HUES6 (cell line): ENCODE results near the gene LCE1A.

ENCODE experiments used
- H3K27ac ChIP-seq: 2 replicates; pipeline ENCODE4 v1.7.0; 2013; ENCODE audit warnings: low read depth, mild to moderate bottlenecking, low read length, inconsistent platforms
- H3K27me3 ChIP-seq: 2 replicates; pipeline ENCODE4 v1.6.1; 2013; ENCODE audit warnings: low read length; ENCODE audit not compliant: control insufficient read depth, insufficient read depth
- H3K36me3 ChIP-seq: 2 replicates; pipeline ENCODE4 v1.6.1; 2013; ENCODE audit warnings: low read length; ENCODE audit not compliant: control insufficient read depth, insufficient read depth
- H3K4me1 ChIP-seq: 2 replicates; pipeline ENCODE4 v1.6.1; 2013; ENCODE audit warnings: low read length; ENCODE audit not compliant: control insufficient read depth, insufficient read depth
- H3K4me3 ChIP-seq: 2 replicates; pipeline ENCODE4 v1.5.1; 2013; ENCODE audit warnings: low read depth, low read length
- H3K9ac ChIP-seq: one replicate; pipeline ENCODE4 v1.6.1; 2013; ENCODE audit warnings: mild to moderate bottlenecking, low read length
- H3K9me3 ChIP-seq: 2 replicates; pipeline ENCODE4 v1.6.1; 2013; ENCODE audit warnings: low read depth, low read length; ENCODE audit not compliant: control insufficient read depth, insufficient read depth

The LCE1A gene

DNA sequence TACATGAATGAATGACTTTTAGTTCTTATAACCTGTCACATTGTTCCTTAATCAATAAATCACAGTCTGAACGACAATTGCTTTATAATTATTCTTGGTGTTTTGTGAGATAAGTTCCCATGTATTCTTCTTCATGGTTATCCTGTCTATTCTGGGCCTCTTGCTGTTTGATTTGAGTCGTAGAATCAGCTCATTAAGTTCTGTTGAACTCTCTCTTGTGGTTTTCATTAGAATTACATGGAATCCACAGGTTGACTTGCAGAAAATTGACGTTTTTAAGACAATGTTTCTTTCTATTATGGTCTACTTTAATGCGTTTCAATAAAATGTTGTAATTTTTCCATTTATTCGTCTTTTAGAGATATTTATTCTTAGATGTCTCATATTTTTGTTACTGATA, 4.0 kb upstream of the LCE1A start:
- Histone ChIP-seq H3K9ac (no peak overlapping the region), H3K4me3 (no peak overlapping the region), H3K27me3 (no peaks in the 10 kb centered on the region), H3K4me1 (no peaks in the 10 kb centered on the region), H3K27ac (no peak overlapping the region), H3K36me3 (no peaks in the 10 kb centered on the region), H3K9me3 (peaks cover 13% of the 10 kb centered on the region; the same call in 1 of the 2 replicates)

GRCh38 chr1:152824964-152825363, 2.3 kb upstream of the LCE1A start:
- H3K27me3 ChIP-seq: no peaks in the 10 kb centered on the region
- H3K4me3 ChIP-seq: no peak overlapping the region
- no peaks in the 10 kb centered on the region for H3K4me1 ChIP-seq
- H3K9ac ChIP-seq: no peak overlapping the region
- no peaks in the 10 kb centered on the region for H3K36me3 ChIP-seq
- peaks cover 10% of the 10 kb centered on the region; the same call in 1 of the 2 replicates for H3K9me3 ChIP-seq
- no peak overlapping the region for H3K27ac ChIP-seq

- no peaks in the 10 kb centered on the region; the same call in 1 of the 2 replicates for H3K27me3 ChIP-seq
- no peak overlapping the region for H3K27ac ChIP-seq
- H3K4me3 ChIP-seq: no peak overlapping the region
- no peaks in the 10 kb centered on the region; the same call in 1 of the 2 replicates for H3K9me3 ChIP-seq
- H3K9ac ChIP-seq: no peak overlapping the region
- H3K4me1 ChIP-seq: no peaks in the 10 kb centered on the region
- H3K36me3 ChIP-seq: no peaks in the 10 kb centered on the region
Measured at GRCh38 chr1:152836870-152837269, 9.6 kb downstream of the LCE1A start.

- Histone ChIP-seq H3K36me3 (no peaks in the 10 kb centered on the region), H3K4me3 (no peak within 1 kb of the TSS)
Measured at GRCh38 chr1:152842556-152842955, 15.3 kb downstream of the LCE1A start, which contains the start of gene LCE6A. LCE6A (plus strand) TSS chr1:152842856; CDS start chr1:152843521, 665 bp downstream.

GRCh38 chr1:152855661-152856060, 28.4 kb downstream of the LCE1A start:
- no peaks in the 10 kb centered on the region for H3K36me3 ChIP-seq
- H3K27me3 ChIP-seq: peaks cover 5% of the 10 kb centered on the region; the same call in 1 of the 2 replicates
- H3K4me3 ChIP-seq: no peak overlapping the region
- no peaks in the 10 kb centered on the region for H3K4me1 ChIP-seq
- no peak overlapping the region for H3K9ac ChIP-seq
- no peak overlapping the region for H3K27ac ChIP-seq
- H3K9me3 ChIP-seq: peaks cover 30% of the 10 kb centered on the region; the same call in 1 of the 2 replicates

More at GRCh38 chr1:152842556-152842955, 15.3 kb downstream of the LCE1A start, which contains the start of gene LCE6A:
- Histone ChIP-seq H3K27ac (no peak within 1 kb of the TSS), H3K9me3 (peaks cover 20% of the 10 kb centered on the region; the same call in 1 of the 2 replicates), H3K27me3 (peaks cover 4% of the 10 kb centered on the region; the same call in 1 of the 2 replicates), H3K4me1 (no peaks in the 10 kb centered on the region), H3K9ac (no peak within 1 kb of the TSS)

DNA sequence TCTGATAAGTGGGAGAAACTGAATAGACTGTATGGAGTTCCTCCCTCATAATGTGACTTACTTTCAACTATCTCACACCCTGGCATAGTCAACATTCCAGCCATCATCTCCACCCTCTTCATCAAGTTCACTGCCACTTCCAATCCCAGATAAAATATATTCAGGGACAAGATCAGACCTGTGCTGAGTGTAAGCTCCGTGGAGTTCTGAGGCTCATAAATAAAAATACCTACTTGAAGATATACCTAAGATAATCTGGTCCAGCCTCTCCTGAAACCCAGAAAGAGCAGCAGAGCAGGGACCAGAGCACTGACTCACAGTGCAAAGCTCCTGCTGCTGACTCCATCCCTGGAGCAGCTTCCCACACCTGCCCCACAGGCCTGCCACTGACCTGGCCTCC, 30.8 kb downstream of the LCE1A start:
- no peaks in the 10 kb centered on the region for H3K4me1 ChIP-seq
- no peaks in the 10 kb centered on the region for H3K36me3 ChIP-seq
- H3K9ac ChIP-seq: no peak overlapping the region
- peaks cover 5% of the 10 kb centered on the region; the same call in 1 of the 2 replicates for H3K27me3 ChIP-seq
- H3K4me3 ChIP-seq: no peak overlapping the region
- no peak overlapping the region for H3K27ac ChIP-seq
- H3K9me3 ChIP-seq: peaks cover 39% of the 10 kb centered on the region; the same call in 1 of the 2 replicates

DNA sequence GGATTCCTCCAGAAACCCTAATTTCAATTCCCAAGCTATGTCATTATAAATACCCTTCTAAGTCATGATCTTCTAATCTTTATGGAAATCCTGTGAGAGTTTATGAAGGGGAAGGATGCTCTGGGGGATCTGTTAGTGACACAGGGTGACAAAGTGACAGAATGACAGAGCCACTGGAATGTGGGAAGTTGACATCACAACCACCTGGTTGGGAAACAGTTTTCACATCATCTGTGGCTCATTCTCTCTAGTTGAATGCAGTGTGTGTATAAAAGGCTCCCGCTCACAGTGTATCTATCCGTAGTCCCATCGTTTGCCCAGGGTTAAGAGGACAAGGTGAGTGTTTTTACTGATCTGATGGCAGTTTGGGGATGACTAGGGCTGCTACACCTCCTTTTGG, 32.4 kb downstream of the LCE1A start, which contains the start of gene LCE7A:
TSS of gene LCE7A (plus strand) at position 301 of the 400 bp plus-strand sequence. CDS start 702 bp downstream, outside the sequence.
- Histone ChIP-seq H3K4me3 (no peak within 1 kb of the TSS), H3K27ac (no peak within 1 kb of the TSS), H3K4me1 (no peaks in the 10 kb centered on the region), H3K27me3 (peaks cover 5% of the 10 kb centered on the region; the same call in 1 of the 2 replicates), H3K36me3 (no peaks in the 10 kb centered on the region), H3K9ac (no peak within 1 kb of the TSS), H3K9me3 (peaks cover 34% of the 10 kb centered on the region; the same call in 1 of the 2 replicates)

DNA sequence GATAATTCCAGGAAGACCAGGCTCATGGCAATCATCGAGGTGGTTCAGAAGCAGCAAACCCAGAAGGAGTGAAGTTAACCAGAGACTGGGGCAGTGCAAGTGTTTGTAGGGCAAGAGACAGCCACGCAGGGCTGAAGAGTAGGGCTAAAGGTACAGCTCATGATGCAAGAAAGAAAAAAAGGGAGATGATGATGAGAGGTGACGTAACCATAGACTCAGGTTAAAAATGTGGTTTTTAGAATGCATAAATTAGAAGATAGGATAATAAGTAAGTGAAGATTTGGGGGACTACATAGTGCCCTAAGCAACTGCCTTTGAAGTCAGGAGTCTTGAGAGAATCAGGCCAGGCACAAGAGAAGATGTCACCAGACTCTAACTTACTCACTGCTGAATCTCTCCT, 32.9 kb downstream of the LCE1A start:
- Histone ChIP-seq H3K4me3 (no peak overlapping the region), H3K27ac (no peak overlapping the region), H3K4me1 (no peaks in the 10 kb centered on the region), H3K27me3 (peaks cover 5% of the 10 kb centered on the region; the same call in 1 of the 2 replicates), H3K36me3 (no peaks in the 10 kb centered on the region), H3K9ac (no peak overlapping the region), H3K9me3 (peaks cover 34% of the 10 kb centered on the region; the same call in 1 of the 2 replicates)

GRCh38 chr1:152861374-152861773, 34.1 kb downstream of the LCE1A start:
- Histone ChIP-seq H3K36me3 (no peaks in the 10 kb centered on the region), H3K4me1 (no peaks in the 10 kb centered on the region), H3K27ac (no peak overlapping the region), H3K27me3 (peaks cover 5% of the 10 kb centered on the region; the same call in 1 of the 2 replicates), H3K9ac (no peak overlapping the region), H3K4me3 (no peak overlapping the region), H3K9me3 (peaks cover 32% of the 10 kb centered on the region; the same call in 1 of the 2 replicates)

DNA sequence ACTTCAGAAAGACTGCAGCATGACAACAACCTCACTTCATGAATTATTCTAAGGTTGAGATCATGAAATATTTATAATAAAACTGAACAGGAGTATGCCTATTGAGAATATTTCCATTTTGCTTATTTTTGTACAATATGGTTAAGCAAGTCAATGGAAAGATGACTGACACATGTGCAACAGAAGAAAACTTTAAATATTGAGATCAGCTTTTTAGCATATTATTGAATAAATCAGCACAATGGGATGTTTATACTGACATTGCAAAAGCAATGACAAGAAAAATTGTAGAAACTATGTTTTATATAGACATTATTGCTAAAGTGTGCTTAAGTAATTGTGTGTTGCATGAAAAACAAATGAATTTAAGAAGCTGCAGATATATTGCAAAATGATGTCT, 37.2 kb downstream of the LCE1A start:
- H3K27ac ChIP-seq: no peak overlapping the region
- H3K4me1 ChIP-seq: no peaks in the 10 kb centered on the region
- H3K9ac ChIP-seq: no peak overlapping the region
- no peaks in the 10 kb centered on the region; the same call in 1 of the 2 replicates for H3K27me3 ChIP-seq
- H3K4me3 ChIP-seq: no peak overlapping the region
- no peaks in the 10 kb centered on the region for H3K36me3 ChIP-seq
- peaks cover 19% of the 10 kb centered on the region; the same call in 1 of the 2 replicates for H3K9me3 ChIP-seq

- Histone ChIP-seq H3K27ac (no peak overlapping the region), H3K9me3 (peaks cover 6% of the 10 kb centered on the region; the same call in 1 of the 2 replicates), H3K36me3 (no peaks in the 10 kb centered on the region), H3K4me1 (no peaks in the 10 kb centered on the region), H3K4me3 (no peak overlapping the region), H3K9ac (no peak overlapping the region), H3K27me3 (no peaks in the 10 kb centered on the region; the same call in 1 of the 2 replicates)
Measured at GRCh38 chr1:152866321-152866720, 39.0 kb downstream of the LCE1A start.
